ENCODE data around the gene TMEM98.

- TF ChIP-seq, protein P1, sequence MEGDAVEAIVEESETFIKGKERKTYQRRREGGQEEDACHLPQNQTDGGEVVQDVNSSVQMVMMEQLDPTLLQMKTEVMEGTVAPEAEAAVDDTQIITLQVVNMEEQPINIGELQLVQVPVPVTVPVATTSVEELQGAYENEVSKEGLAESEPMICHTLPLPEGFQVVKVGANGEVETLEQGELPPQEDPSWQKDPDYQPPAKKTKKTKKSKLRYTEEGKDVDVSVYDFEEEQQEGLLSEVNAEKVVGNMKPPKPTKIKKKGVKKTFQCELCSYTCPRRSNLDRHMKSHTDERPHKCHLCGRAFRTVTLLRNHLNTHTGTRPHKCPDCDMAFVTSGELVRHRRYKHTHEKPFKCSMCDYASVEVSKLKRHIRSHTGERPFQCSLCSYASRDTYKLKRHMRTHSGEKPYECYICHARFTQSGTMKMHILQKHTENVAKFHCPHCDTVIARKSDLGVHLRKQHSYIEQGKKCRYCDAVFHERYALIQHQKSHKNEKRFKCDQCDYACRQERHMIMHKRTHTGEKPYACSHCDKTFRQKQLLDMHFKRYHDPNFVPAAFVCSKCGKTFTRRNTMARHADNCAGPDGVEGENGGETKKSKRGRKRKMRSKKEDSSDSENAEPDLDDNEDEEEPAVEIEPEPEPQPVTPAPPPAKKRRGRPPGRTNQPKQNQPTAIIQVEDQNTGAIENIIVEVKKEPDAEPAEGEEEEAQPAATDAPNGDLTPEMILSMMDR (IDR thresholded peaks at IDR 0.05) = no peak
- TF ChIP-seq POLR2A (IDR thresholded peaks at IDR 0.05) (no peak), POLR2AphosphoS5 (IDR thresholded peaks at IDR 0.05) (no peak), EP300 (IDR thresholded peaks at IDR 0.05) (no peak)
These were observed 25.1 kb downstream of the TMEM98 start for GRCh38 chr17:32953045-32953444.
